ENCODE results near the gene CLCA4.

DNA sequence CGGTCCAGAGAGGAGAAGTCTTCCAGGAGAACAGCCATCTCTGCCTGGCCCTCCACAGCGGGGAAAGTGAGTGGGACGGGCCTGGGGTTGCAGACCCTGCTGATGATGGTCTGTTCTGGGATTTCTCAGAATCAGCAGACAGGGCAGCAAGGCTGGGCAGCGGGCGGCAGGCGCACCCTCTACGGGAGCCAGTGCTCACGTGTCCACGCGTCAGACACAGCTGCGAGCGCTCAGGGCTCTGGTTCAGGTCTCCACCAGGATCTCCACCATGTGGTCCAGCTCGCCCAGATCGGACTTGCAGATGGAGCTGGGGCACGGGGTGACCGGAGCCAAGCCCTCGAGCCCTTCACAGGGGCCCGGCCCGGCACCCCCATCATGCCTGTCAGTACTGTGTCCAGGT is 5.5 kb downstream of the CLCA4 start:
- TF ChIP-seq CTCF (IDR thresholded peaks at IDR 0.05) = no peak
- TF ChIP-seq, protein P1, sequence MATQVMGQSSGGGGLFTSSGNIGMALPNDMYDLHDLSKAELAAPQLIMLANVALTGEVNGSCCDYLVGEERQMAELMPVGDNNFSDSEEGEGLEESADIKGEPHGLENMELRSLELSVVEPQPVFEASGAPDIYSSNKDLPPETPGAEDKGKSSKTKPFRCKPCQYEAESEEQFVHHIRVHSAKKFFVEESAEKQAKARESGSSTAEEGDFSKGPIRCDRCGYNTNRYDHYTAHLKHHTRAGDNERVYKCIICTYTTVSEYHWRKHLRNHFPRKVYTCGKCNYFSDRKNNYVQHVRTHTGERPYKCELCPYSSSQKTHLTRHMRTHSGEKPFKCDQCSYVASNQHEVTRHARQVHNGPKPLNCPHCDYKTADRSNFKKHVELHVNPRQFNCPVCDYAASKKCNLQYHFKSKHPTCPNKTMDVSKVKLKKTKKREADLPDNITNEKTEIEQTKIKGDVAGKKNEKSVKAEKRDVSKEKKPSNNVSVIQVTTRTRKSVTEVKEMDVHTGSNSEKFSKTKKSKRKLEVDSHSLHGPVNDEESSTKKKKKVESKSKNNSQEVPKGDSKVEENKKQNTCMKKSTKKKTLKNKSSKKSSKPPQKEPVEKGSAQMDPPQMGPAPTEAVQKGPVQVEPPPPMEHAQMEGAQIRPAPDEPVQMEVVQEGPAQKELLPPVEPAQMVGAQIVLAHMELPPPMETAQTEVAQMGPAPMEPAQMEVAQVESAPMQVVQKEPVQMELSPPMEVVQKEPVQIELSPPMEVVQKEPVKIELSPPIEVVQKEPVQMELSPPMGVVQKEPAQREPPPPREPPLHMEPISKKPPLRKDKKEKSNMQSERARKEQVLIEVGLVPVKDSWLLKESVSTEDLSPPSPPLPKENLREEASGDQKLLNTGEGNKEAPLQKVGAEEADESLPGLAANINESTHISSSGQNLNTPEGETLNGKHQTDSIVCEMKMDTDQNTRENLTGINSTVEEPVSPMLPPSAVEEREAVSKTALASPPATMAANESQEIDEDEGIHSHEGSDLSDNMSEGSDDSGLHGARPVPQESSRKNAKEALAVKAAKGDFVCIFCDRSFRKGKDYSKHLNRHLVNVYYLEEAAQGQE (IDR thresholded peaks at IDR 0.05; ENCODE audit: insufficient read depth in 1 of 2, low read depth in 2 of 2, low read length in 1 of 2) = no peak
- no peak for TF ChIP-seq SIN3A (IDR thresholded peaks at IDR 0.05; ENCODE audit: borderline replicate concordance, insufficient read depth, low read depth, low read length)
